ENCODE data around the gene CFAP43. TPM values are rescaled to one million over a fixed set of nuclear protein-coding genes. Genes with fewer than 3 reads are reported as not detected.

Gene CFAP43
- total RNA-seq, 1 donor from 2014 or later: 0.08 TPM

DNA sequence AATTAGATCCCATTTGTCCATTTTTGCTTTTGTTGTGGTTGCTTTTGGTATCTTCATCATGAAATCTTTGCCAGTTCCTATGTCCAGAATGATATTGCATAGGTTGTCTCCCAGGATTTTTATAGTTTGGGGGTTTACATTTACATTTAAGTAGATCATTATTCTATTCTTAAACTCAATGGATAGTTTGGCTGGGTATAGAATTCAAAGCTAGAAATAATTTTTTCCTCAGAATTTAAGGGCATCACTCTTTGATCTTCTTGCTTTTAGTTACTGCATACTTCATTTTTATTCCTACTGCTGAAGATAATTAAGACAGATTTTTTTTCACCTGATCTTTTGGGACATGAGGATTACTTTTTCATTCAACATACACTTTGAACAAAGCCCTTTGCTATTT is 80.4 kb downstream of the CFAP43 start:
- no peak for DNase-seq (ENCODE audit: low spot score)
- intact Hi-C loops (cut with DNase I): no loop called here

DNA sequence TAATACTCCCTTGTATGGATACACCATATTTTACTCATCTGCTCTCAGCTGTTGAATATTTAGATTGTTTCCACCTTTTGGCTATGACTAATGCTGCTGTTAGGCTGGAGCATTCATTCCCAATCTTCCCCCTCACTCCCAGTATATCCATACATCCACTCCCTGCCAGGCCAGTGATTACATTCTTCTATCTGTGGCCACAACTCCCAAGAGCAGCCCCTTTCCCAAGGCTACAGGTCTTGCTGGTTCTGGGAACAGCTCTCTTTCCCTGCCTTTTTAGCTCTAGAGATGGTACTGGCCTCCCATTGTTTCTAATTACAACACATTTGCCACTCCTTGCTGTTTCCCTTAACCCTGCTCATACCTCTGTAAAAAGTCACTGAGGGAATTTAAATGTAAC is 82.0 kb downstream of the CFAP43 start:
- no peak for DNase-seq (ENCODE audit: low spot score)
- intact Hi-C loops (cut with DNase I): no loop called here

DNA sequence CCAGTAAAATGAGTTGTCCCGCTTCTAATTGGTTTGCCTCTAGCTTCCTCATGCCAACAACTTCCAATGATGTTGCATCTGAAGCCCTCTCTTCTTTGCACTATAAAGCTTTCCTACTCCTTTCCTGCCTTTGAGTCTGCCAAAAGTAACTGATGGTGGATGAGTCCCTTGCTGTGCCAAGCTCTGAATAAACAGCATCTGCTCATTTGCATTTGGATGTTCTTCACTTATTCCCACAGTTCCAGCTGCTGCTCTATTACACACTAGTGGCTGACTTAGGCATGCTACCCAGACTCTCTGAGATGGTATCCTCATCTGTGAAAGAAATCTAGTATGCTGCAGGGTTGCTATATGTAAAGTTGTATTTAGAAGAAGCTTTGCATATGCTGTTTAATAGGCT is 85.3 kb downstream of the CFAP43 start:
- no peak for DNase-seq (ENCODE audit: low spot score)
- intact Hi-C loops (cut with DNase I): no loop called here

DNA sequence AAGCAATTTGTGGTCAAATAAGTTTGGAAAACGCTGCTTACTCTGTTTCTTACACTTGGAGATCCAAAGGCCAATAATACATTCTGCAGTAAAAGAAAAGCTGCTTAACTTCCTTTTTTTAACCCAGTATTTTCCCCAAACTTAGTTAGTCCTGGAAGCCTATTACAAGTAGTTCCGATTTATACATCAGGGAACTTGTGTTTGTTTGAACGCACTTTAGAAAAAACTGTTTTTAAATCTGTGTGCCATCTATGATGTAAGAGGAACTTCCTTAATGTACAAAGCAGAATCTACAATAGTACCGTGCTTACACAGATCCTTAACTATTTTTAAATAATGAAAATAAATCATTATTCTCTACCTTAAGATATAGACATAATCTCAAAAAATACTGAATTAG is 87.2 kb downstream of the CFAP43 start:
- DNase-seq (ENCODE audit: low spot score): no peak
- intact Hi-C loops (cut with DNase I): no loop called here

DNA sequence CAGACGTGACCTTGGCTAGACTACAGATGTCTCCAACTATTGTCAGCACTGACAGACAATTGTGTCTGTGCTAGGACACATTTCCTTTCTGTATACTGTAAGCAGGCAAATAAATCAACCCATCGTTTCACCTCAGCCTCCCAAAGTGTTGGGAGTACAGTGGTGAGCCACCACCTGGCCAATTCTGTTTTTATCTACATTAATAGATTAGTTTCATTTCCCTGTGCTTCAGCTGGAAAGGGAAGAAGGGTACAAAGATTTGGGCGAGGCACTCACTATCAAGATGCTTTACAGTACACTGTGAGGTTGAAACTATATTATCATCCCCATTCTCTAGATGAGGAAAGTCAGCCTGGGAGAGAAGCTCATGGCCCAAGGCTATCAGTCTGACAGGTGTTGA is 88.3 kb downstream of the CFAP43 start:
- intact Hi-C loops (cut with DNase I): no loop called here
- DNase-seq (ENCODE audit: low spot score): no peak

DNA sequence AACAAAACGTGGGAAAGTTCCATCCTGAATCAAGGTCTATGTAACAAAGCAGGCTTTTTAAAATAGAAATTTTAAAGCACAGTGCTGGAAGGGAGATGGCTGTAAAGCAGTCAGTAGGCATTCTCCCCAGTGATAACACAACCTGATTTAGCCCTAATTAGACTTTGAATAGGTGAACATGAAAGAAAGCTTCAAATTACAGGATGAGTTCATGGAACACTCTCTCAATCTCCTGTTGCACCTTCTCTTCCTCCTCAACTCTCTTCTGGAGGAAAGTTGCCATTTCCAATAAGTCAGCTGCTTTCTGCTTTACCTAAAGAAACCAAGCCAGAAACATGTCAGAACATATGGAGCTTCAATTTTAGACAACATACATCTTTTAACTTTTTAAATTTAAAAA is 90.1 kb downstream of the CFAP43 start:
- intact Hi-C loops (cut with DNase I): no loop called here

DNA sequence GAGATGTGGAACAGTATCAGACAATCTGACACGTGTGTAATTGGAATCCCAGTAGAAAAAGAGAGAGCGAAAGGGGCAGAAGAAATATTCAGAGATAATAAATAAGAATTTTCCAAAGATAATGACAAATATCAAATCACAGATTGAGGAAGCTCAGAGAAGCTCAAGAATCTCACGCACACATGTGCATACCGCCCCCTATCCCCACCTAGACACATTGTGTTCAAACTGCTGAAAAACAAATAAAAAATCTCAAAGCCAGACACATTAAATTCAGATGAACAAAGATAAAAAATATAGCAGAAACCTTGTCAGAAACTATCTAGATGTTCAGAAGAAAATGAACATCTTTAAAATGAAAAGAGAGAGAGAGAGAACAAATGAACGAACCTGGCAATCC is 92.9 kb downstream of the CFAP43 start:
- intact Hi-C loops (cut with DNase I): no loop called here
- no peak for DNase-seq (ENCODE audit: low spot score)

More for the DNA sequence above, 90.1 kb downstream of the CFAP43 start:
- no peak for DNase-seq (ENCODE audit: low spot score)

DNA sequence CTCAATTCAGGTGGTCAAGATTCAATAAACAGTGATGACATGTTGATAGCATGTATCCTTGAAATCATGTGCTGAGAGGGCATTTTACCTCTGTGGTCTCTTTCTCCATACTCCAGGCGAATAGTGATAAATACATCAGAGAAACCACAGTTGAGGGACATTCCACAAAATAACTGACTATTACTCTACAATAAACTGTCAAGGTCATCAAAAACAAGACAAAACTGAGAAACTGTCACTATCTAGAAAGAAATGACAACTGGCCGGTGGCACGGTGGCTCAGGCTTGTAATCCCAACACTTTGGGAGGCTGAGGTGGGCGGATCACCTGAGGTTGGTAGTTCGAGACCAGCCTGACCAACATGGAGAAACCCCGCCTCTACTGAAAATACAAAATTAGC is 94.0 kb downstream of the CFAP43 start:
- intact Hi-C loops (cut with DNase I): no loop called here
- no peak for DNase-seq (ENCODE audit: low spot score)

DNA sequence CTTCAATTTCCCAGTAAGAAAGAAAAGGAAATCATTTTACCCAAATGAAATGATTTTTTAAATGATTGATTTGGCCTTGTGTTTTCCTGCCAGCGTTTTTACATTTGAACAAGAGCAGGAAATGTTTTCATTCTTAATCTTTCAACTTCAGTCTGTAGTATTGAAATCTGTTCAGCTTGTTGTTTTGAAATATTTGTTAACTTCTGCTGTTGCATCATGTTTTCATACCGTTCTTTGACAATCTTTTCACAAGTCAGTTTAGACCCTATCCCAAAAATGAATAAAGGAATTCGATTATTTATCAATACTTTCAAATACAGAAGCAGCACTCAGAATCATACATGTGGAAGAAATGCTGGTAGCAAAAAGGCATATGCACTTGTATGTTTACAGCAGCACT is 102.1 kb downstream of the CFAP43 start:
- DNase-seq (ENCODE audit: low spot score): no peak
- intact Hi-C loops (cut with DNase I): no loop called here

DNA sequence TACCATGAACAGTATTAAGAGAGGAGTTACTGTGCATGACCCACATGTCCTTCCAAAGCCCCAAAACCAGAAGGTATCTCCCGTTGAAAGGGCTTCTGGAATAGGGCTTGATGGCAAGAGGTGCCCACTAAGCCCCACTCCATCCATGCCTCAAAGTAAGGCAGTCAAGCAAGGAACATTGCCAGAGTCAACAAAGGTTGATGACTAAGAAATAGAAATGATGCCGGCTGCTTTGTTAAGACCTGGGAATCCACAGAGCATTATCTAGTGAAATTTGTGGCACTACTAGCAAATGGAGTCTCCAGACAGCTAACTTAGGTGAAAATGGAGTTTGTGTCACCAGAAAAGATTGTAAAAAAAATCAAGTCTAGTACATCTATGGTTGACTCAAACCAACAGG is 104.0 kb downstream of the CFAP43 start:
- intact Hi-C loops (cut with DNase I): loop anchor here (10.0 kb wide), 2 partner anchors 137 to 227 kb away; partner anchors contain the start of genes CFAP58 and GSTO2

DNA sequence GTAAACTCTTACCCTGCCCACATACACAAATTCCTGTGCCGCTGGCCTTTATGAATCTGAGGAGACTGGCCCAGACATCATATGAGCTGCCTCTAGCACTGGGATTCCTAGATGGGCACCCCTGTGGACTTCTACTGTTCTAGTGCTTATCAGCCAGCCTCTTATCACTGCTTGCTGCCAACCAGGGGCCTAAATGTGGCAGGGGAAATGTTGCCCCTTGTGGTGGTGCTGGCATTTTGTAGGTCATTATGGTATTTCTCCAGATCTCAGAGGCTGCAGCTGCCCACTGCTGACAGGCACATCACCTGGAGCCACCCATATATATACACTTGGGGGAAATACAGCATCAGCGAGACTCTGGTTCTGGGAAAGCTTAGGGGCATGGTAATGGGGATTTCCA is 104.8 kb downstream of the CFAP43 start:
- DNase-seq (ENCODE audit: low spot score): no peak
- intact Hi-C loops (cut with DNase I): loop anchor here (10.0 kb wide), 2 partner anchors 137 to 227 kb away; partner anchors contain the start of genes CFAP58 and GSTO2

More for the DNA sequence above, 104.0 kb downstream of the CFAP43 start:
- DNase-seq (ENCODE audit: low spot score): no peak

DNA sequence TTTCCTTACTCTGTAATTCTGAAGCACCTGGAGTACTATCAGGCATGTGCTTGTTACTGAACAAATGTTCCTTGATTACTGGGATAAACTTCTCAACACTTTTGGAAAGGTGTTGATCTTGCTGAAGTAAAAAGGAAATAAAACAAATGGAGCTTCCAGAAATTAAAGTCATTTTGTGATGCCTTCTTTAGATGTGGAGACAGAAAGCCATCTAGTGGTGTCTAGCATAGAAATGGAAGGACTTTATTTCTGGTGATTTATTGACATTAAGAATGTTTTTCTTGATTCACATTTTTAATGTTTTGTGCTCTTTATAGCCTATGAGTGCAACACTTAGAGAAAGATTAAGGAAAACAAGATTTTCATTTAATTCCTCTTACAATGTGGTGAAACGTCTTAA is 108.8 kb downstream of the CFAP43 start:
- DNase-seq (ENCODE audit: low spot score): no peak
- intact Hi-C loops (cut with DNase I): loop anchor here (5.0 to 10.0 kb wide), 4 partner anchors 91 to 231 kb away; partner anchors contain the start of genes CFAP58 and GSTO2

DNA sequence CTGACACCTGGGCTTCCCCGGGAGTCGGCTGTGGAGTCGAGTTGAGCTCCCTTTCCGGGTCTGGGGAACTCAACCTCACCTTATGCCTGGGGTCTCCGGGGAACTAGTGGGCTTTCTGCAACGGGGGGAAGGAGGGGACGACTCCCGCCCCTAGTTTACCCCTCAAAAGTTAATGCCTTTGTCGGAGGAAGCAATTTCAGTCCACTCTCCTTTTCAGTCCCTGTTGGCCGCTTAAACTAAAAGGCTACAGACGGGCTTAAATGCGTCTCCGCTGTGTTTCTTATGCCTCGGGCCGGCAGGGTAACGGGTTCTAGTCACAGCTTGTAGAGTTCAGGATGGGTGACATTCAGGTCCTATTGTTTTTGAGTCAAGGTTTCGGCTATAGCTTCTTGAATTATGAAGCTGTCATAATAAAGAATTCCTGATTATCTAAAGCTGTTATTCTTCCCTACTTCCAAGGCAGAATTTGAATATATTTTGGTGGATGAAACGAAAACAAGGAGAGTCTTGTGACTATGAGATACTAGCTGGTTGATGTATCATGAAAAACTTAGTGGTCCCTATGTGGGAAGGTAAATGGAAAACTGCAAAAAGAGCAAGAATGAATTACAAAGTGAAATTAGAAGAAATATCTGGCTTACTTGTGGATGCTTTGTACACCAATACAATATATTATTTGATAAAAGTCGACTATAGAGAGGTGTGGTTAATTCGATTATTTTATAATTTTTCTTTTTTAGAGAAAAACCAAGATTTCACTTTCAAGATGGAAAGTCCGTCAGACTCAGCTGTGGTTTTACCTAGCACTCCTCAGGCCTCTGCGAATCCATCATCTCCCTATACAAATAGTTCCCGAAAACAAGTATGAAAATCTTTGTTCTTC is 109.7 kb downstream of the CFAP43 start:
- intact Hi-C loops (cut with DNase I): loop anchor here (5.0 to 10.0 kb wide), 4 partner anchors 90 to 232 kb away; partner anchors contain the start of genes CFAP58 and GSTO2
- DNase-seq (ENCODE audit: low spot score): no peak

DNA sequence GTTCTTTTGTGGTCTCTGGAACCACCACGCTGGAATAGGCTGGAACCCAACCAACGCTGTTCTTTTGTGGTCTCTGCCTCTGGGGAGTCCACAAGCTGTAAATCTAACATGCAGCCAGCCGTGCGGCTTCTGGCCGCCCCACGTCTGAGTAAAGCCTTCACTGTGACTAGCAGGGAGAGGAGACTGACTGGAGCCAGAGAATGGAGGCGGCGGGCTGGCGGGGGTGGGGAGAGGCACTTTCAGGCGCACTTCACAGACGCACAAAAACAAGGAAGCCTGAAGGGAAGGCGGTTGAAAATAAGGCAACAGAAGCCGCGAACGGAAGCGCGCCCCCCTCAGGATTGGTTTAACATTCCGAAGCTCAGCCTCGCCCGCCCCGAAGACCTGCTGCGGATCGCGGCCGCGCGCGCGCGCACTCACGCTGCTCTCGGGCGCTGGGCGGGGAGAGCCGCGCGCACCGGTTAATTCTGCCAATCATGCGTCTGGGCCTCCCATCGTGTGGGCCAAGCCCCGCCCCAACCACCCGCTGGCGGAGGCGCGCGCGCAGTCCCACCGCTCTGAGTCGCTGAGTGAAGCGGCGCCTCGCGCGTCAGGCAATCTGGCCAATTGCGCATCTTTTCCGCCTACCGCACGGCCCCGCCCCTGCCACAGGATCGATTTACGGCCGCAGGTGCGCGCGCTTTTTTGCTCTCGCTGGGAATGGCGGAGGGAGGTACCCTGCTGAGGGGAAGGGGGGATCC is 110.5 kb downstream of the CFAP43 start, which contains the start of gene SFR1:
Gene SFR1 (plus strand): TSS at position 687 of the 740 bp plus-strand sequence. CDS start 13 bp downstream, at position 700.
- intact Hi-C loops (cut with DNase I): loop anchor here (1.0 to 10.0 kb wide), 7 partner anchors 89 to 233 kb away; partner anchors contain the start of genes CFAP58, GSTO2, SLK and STN1
- peak; percentile 100 for DNase-seq (ENCODE audit: low spot score)

DNA sequence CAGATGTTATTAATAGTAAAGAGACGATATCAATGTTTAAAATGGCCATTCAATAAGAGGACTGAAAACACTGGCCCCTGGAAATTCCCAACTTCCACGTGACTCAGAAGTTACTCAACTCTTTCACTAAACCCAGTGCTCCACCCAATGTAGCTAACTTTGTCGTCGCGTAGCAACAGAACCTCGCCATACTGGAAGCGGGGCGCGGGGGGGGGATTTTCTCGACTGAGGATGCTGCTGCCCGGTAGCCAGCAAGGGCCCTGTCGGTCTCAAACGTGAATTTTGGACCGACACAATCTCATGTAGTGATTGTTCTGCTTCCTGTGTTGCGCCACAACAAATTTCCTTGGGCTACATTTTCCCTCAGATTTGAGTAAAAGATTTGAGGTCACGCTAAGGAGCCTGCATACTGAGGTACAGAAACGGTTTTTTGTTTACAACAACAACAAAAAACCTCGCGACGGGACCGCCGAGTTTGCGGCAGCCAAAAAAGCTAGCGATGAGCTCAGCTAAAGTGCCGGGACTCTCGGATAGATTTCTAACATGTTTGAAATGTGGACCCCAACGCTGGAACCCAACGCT is 111.2 kb downstream of the CFAP43 start:
- DNase-seq (ENCODE audit: low spot score): peak; percentile 92
- intact Hi-C loops (cut with DNase I): loop anchor here (1.0 to 10.0 kb wide), 7 partner anchors 89 to 234 kb away; partner anchors contain the start of genes CFAP58, GSTO2, SLK and STN1

DNA sequence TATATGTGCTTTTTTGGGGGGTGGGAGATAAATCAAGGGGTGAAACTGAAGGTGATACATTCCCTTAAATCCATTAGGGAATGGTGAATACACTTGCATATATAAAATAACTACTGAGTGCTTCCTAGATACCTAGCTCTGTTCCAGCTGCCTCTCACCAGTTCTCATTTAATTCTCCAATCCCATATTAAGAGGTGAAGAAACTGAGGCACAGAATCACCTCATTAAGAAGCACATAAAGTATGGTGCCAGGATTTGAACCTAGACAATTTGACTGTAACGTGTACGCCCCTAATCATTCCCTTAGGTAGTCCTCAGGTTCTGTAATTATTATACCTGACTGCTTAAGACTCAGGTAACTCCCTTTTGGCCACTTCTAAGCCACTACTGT is 111.7 kb downstream of the CFAP43 start:
- intact Hi-C loops (cut with DNase I): loop anchor here (2.0 to 10.0 kb wide), 5 partner anchors 88 to 234 kb away; partner anchors contain the start of genes CFAP58, GSTO2 and STN1
- DNase-seq (ENCODE audit: low spot score): no peak

DNA sequence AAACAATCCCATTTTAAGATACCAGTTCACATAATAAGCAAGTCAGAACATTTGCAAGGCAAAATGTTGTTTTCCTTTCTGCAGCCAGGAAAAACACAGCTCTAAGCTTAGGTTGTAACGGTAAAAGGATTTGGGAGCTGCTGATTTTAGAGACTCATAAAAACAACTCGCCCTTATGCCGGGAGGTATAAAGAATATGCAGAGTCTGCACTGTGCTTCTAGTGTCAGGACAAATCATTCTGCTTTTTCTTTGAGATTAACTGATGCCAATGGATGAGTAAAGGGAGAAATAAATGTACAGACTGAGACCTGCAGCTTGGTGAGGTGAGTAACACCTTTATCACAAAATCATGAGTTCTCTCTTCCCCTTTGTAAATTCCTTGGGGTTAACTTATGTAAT is 112.2 kb downstream of the CFAP43 start:
- intact Hi-C loops (cut with DNase I): loop anchor here (2.0 to 10.0 kb wide), 6 partner anchors 43 to 235 kb away; partner anchors contain the start of genes CFAP58, GSTO2 and STN1
- DNase-seq (ENCODE audit: low spot score): no peak

DNA sequence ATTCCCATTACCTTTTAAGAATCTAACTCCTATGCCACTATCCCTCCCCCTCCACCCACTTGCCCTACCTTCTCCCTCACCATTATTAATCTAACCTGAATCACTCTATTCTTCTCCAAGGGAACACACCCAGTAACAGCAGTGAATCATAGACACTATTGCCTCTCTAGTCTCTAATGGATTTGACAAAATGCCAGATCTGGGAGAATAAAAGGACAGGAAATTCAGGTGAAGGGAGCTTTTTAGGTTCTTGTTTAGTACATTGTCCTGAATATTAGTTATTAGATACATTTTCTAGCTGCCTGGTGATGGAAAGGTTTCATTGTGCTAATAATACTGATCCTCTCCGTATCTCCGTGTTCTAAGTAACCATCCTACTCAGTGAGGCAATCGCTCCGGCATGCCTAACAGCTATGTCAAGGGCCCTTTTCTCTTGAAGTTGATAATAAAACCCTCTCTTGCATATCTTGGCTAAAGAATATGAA is 114.3 kb downstream of the CFAP43 start:
- DNase-seq (ENCODE audit: low spot score): no peak
- intact Hi-C loops (cut with DNase I): loop anchor here (5.0 kb wide), 1 partner anchor 41 kb away; no protein-coding TSS in a partner anchor

DNA sequence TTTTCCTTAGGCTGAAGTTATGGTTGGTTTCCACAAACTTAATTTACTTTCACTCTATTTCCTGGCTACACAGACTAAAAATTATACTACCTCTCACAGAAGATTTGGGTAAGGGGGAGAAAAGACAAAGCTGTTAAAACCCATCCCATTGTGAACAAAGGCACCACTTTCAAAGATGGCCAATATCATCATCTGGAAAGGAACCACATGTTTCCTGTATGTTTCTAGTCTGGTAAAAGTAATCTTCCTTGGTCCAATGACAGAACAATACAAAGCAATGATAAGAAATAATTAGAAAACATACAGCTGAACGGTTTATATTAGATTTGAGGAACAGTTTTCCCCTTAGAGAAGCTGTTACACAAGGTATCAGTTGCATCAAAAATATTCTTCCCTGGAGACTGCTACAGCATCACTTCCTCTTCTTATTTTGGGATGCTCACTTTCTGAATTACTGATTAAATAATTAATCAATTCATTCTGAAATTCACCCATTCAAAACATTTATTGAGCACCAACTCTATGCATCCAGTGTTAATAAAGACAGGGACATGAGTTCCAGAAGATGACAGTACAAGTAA is 118.7 kb downstream of the CFAP43 start:
- DNase-seq (ENCODE audit: low spot score): no peak
- intact Hi-C loops (cut with DNase I): no loop called here
